GM21390 (cell line): ENCODE results near the gene MYO9B.

Experiments
- ATAC-seq: cut with Tn5 transposase; IDR thresholded peaks from one replicate; pipeline ENCODE4 v1.9.1; 2021; ENCODE audit not compliant: unreplicated experiment

MYO9B gene

GRCh38 chr19:17235300-17235970, 159.9 kb downstream of the MYO9B start:
- ATAC-seq, result peak; percentile 69

- ATAC-seq, result no peak
Observed at GRCh38 chr19:17235971-17236777, 160.6 kb downstream of the MYO9B start.

- no peak for ATAC-seq
Observed at GRCh38 chr19:17236811-17237543, 161.4 kb downstream of the MYO9B start.

GRCh38 chr19:17237747-17238706, 162.4 kb downstream of the MYO9B start:
- ATAC-seq, result no peak

GRCh38 chr19:17240062-17240752, 164.6 kb downstream of the MYO9B start:
- ATAC-seq, result no peak

- ATAC-seq, result no peak
Observed at GRCh38 chr19:17240826-17241399, 165.3 kb downstream of the MYO9B start.

- no peak for ATAC-seq
Observed at GRCh38 chr19:17242431-17243208, 167.0 kb downstream of the MYO9B start.

GRCh38 chr19:17243211-17243829, 167.7 kb downstream of the MYO9B start:
- no peak for ATAC-seq

- ATAC-seq, result no peak
Observed at GRCh38 chr19:17243830-17244617, 168.4 kb downstream of the MYO9B start.

GRCh38 chr19:17244618-17245534, 169.3 kb downstream of the MYO9B start:
- no peak for ATAC-seq

GRCh38 chr19:17245535-17245984, 170.0 kb downstream of the MYO9B start, which contains the start of gene NR2F6:
NR2F6 (minus strand) TSS chr19:17245919; CDS start chr19:17245220, 699 bp downstream.
- no peak for ATAC-seq

- ATAC-seq, result no peak
Observed at GRCh38 chr19:17246681-17247425, 171.3 kb downstream of the MYO9B start.

- no peak for ATAC-seq
Observed at GRCh38 chr19:17248011-17248776, 172.6 kb downstream of the MYO9B start.

- ATAC-seq, result no peak
Observed at GRCh38 chr19:17249887-17250548, 174.4 kb downstream of the MYO9B start.
